Transverse colon (tissue), 3 donors: ENCODE data around the gene SLC6A11.

Source experiments
- CTCF ChIP-seq, 5 experiments: fragments of 200-600 bp in 3 of 5; fragments of 450-650 bp in 2 of 5; sonication (generic) in 3 of 5; IDR thresholded peaks; 1 replicate in 2 of 5; 2 replicates in 3 of 5; pipeline ENCODE4 v1.5.1; 2016 to 2017; ENCODE audit warnings: antibody characterized with exemption in 5 of 5, inconsistent platforms in 3 of 5, mild to moderate bottlenecking in 2 of 5, moderate library complexity in 1 of 5
- POLR2A ChIP-seq: fragments of 450-650 bp; IDR thresholded peaks from one replicate; pipeline ENCODE4 v1.6.1; 2016; ENCODE audit warnings: antibody characterized with exemption, mild to moderate bottlenecking, moderate library complexity

- TF ChIP-seq CTCF (IDR thresholded peaks at IDR 0.05) (no peak), POLR2A (no peak)
These were observed 41.2 kb downstream of the SLC6A11 start for GRCh38 chr3:10857235-10857634.
